ENCODE measurements around the gene CLDN2.
A peak's percentile ranks its signal among the peaks of the same experiment; 100 is the strongest.

DNA sequence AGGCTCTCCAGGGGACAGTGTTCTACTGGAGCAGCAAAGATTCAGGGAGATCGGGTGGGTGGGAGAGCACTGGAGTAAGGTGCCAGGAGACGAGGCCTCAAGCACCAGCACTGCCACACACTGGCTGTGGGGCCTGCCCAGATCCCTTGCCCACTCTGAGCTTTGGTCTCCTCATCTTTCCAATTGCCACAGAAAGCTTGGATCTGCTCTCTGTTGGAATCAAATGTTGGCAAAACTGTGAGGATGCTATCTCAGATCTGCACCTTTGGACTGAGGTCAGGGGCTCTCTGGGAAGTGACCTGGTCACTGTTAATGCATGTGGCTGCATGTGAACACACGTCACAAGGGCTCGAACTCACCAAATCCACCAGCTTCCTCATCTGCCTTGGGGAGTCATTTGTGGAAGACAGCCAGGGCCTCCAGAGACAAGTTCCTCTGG, 18.4 kb upstream of the CLDN2 start:
- TF ChIP-seq, protein P1, sequence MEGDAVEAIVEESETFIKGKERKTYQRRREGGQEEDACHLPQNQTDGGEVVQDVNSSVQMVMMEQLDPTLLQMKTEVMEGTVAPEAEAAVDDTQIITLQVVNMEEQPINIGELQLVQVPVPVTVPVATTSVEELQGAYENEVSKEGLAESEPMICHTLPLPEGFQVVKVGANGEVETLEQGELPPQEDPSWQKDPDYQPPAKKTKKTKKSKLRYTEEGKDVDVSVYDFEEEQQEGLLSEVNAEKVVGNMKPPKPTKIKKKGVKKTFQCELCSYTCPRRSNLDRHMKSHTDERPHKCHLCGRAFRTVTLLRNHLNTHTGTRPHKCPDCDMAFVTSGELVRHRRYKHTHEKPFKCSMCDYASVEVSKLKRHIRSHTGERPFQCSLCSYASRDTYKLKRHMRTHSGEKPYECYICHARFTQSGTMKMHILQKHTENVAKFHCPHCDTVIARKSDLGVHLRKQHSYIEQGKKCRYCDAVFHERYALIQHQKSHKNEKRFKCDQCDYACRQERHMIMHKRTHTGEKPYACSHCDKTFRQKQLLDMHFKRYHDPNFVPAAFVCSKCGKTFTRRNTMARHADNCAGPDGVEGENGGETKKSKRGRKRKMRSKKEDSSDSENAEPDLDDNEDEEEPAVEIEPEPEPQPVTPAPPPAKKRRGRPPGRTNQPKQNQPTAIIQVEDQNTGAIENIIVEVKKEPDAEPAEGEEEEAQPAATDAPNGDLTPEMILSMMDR (IDR thresholded peaks at IDR 0.05; ENCODE audit: low read depth, low read length, missing input control): no peak
- TF ChIP-seq EGR1 (IDR thresholded peaks at IDR 0.05; ENCODE audit: low read depth in 2 of 2) (peak in 1 of 2 donors; percentile 29), FOXA2 (IDR thresholded peaks at IDR 0.05) (no peak), MAX (IDR thresholded peaks at IDR 0.05) (peak; percentile 75), SP1 (IDR thresholded peaks at IDR 0.05) (peak; percentile 89), FOXA1 (IDR thresholded peaks at IDR 0.05) (no peak), TAF1 (conservative IDR thresholded peaks at IDR 0.05) (no peak), YY1 (IDR thresholded peaks at IDR 0.05) (no peak)
- TF ChIP-seq, protein P2, sequence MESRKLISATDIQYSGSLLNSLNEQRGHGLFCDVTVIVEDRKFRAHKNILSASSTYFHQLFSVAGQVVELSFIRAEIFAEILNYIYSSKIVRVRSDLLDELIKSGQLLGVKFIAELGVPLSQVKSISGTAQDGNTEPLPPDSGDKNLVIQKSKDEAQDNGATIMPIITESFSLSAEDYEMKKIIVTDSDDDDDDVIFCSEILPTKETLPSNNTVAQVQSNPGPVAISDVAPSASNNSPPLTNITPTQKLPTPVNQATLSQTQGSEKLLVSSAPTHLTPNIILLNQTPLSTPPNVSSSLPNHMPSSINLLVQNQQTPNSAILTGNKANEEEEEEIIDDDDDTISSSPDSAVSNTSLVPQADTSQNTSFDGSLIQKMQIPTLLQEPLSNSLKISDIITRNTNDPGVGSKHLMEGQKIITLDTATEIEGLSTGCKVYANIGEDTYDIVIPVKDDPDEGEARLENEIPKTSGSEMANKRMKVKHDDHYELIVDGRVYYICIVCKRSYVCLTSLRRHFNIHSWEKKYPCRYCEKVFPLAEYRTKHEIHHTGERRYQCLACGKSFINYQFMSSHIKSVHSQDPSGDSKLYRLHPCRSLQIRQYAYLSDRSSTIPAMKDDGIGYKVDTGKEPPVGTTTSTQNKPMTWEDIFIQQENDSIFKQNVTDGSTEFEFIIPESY (IDR thresholded peaks at IDR 0.05): peak; percentile 56

Measured in liver (tissue), 3 donors.